ENCODE measurements around the gene ALDH16A1. TPM values are rescaled to one million over a fixed set of nuclear protein-coding genes. Genes with fewer than 3 reads are reported as not detected.

ALDH16A1 gene
- total and polyA plus RNA-seq, 2 donors (not counting 3 experiments of a cell fraction or from before 2014, with no cell fraction given), result 27.6 to 33.2 TPM

GRCh38 chr19:49409441-49410029 is 43.5 kb upstream of the ALDH16A1 start:
- DNase-seq (ENCODE audit: low read depth, low spot score) (no peak), FAIRE-seq (no peak)
- Histone ChIP-seq H3K4me2 (ENCODE audit: insufficient read depth, low read length) (no peak overlapping the region), H3K4me1 (ENCODE audit: control insufficient read depth, extremely low read depth, insufficient read depth, low read length) (no peaks in the 10 kb centered on the region), H3K4me3 (replicated peaks in 1 of 3; ENCODE audit: insufficient read depth in 1 of 3, low read depth in 1 of 3, low read length in 3 of 3) (no peak overlapping the region), H3K9me3 (replicated peaks; ENCODE audit: control insufficient read depth, insufficient read depth, low read length) (no peaks in the 10 kb centered on the region), H3K27me3 (ENCODE audit: control insufficient read depth in 2 of 2, insufficient read depth in 2 of 2, low read length in 2 of 2) (no peaks in the 10 kb centered on the region), H3K9me1 (replicated peaks; ENCODE audit: control insufficient read depth, extremely low read depth, insufficient read depth, low read length) (no peaks in the 10 kb centered on the region), H3K79me2 (ENCODE audit: control insufficient read depth, insufficient read depth, low read length) (no peaks in the 10 kb centered on the region), H3K27ac (ENCODE audit: insufficient read depth, low read depth, low read length) (no peak overlapping the region), H4K20me1 (replicated peaks; ENCODE audit: control insufficient read depth, extremely low read depth, insufficient read depth, low read length) (no peaks in the 10 kb centered on the region), H3K36me3 (ENCODE audit: control insufficient read depth in 2 of 2, extremely low read depth in 1 of 2, insufficient read depth in 2 of 2, low read length in 2 of 2) (no peaks in the 10 kb centered on the region), H2AFZ (ENCODE audit: low read depth, low read length) (no peak overlapping the region), H3K9ac (replicated peaks; ENCODE audit: extremely low read depth, insufficient read depth, low read length) (no peak overlapping the region)
- TF ChIP-seq CTCF (IDR thresholded peaks at IDR 0.05; ENCODE audit: extremely low read depth in 1 of 2, insufficient read depth in 1 of 2, low read depth in 1 of 2, low read length in 2 of 2) (no peak), POLR2AphosphoS5 (IDR thresholded peaks at IDR 0.05; ENCODE audit: insufficient read depth, low read depth, low read length) (no peak), GATA2 (IDR thresholded peaks at IDR 0.05; ENCODE audit: insufficient read depth, insufficient read length, low read depth, low read length) (no peak), MYC (IDR thresholded peaks at IDR 0.05; ENCODE audit: low read depth, low read length) (no peak), POLR2A (IDR thresholded peaks at IDR 0.05; ENCODE audit: low read depth, low read length) (no peak), JUN (IDR thresholded peaks at IDR 0.05; ENCODE audit: borderline replicate concordance, insufficient read depth, insufficient read length, low read depth) (no peak), EZH2 (IDR thresholded peaks at IDR 0.05; ENCODE audit: borderline replicate concordance, low read depth, low read length, severe bottlenecking) (no peak), FOS (IDR thresholded peaks at IDR 0.05; ENCODE audit: borderline replicate concordance, insufficient read depth, low read length) (no peak)
- TF ChIP-seq, protein P1, sequence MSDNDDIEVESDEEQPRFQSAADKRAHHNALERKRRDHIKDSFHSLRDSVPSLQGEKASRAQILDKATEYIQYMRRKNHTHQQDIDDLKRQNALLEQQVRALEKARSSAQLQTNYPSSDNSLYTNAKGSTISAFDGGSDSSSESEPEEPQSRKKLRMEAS (IDR thresholded peaks at IDR 0.05; ENCODE audit: insufficient read depth, insufficient read length), result no peak
- no TSS peak for BruUV-seq (replicated peaks)
- intact Hi-C loops (cut with micrococcal nuclease) (no loop called here), dilution Hi-C loops (cut with MboI; ENCODE audit: extremely low pct_ligation_motif_present, low sequenced_read_pairs) (no loop called here)
- ChIA-PET CTCF (interaction anchor here (0.9 to 1.2 kb wide), 2 partner anchors 18 to 40 kb away, joined by 3 read pairs; no protein-coding TSS in a partner anchor), POLR2A (no interaction called here)
